ENCODE data around the gene UEVLD. TPM values are rescaled to one million over a fixed set of nuclear protein-coding genes. Genes with fewer than 3 reads are reported as not detected.
A peak's percentile ranks its signal among the peaks of the same experiment; 100 is the strongest.

UEVLD gene
- total RNA-seq, 1 experiment from 2014 or later = 15.9 TPM

DNA sequence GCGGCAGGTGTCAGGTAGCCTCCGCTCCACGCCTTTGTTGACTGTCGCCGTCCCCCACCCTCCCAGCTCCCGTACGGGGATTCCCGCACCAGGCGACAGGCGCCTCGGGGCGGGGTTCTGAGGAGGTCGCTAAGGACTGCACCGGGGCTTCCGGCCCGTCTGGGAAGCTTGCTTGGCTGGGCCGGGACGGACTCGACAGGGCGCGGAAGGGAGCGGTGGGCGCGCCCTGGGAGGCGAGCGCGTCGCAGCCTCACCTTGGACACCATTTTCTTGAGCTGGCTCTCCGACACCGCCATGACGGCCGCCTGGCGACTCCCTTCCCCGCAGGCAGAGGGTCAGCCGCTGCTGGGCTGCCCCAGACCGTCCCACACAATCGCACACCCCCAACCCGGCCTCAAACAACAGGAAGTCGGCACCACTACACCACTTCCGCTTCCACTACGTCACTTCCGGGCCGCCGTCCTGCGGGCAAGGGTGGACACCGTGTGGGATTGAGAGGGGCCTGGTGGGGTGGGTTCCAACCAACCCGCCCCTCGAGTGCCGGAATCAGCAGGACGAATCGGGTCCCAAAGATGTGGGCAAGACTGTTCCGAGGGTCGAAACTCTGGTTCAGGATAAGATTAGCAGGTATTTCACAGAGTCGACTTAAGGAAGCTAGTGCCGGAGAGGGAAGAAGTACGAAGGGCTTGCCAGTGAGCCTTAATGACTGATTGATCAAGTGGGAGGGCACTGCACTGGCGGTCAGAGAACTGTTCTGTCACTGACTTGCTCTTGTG, 61.8 kb downstream of the UEVLD start, which contains the start of gene TSG101:
TSG101 (minus strand) TSS at position 422 of the 776 bp plus-strand sequence; CDS start at position 296, 126 bp downstream.
- H3K27me3 Mint-ChIP-seq (ENCODE audit: insufficient read depth, unreplicated experiment) = no peaks in the 10 kb centered on the region
- H3K4me3 Mint-ChIP-seq (ENCODE audit: unreplicated experiment) = peak within 1 kb of the TSS; percentile 91
- CTCF ChIA-PET = interaction anchor here (1.1 to 2.2 kb wide), 5 partner anchors 13 to 412 kb away, joined by 3 to 11 read pairs (median 5); no protein-coding TSS in a partner anchor
- Histone ChIP-seq H3K9me3 (no peaks in the 10 kb centered on the region), H3K4me1 (no peaks in the 10 kb centered on the region), H3K27me3 (replicated peaks; ENCODE audit: control insufficient read depth, insufficient read depth, low read length) (no peaks in the 10 kb centered on the region), H3K36me3 (ENCODE audit: control insufficient read depth, insufficient read depth, low read length) (no peaks in the 10 kb centered on the region), H3K4me3 (ENCODE audit: low read depth, low read length) (peak within 1 kb of the TSS; percentile 60)
- no peaks in the 10 kb centered on the region for H3K4me1 Mint-ChIP-seq (ENCODE audit: low read depth, unreplicated experiment)
- no peaks in the 10 kb centered on the region for H3K9me3 Mint-ChIP-seq (ENCODE audit: unreplicated experiment)
- intact Hi-C loops (cut with micrococcal nuclease; ENCODE audit: unreplicated experiment) = loop anchor here (2.0 to 10.0 kb wide), 4 partner anchors 108 to 282 kb away; partner anchors contain the start of genes GTF2H1, HPS5, LDHA and SAA2
- DNase-seq = peak; percentile 96 to 97
- no TSS peak for BruUV-seq (replicated peaks)
- POLR2A ChIA-PET = interaction anchor here (0.5 to 2.2 kb wide), 17 partner anchors 9 to 214 kb away, joined by 3 to 28 read pairs (median 3); partner anchors contain the start of genes LDHA, SPTY2D1 and UEVLD
- peak within 1 kb of the TSS; percentile 96 for H3K27ac Mint-ChIP-seq (ENCODE audit: unreplicated experiment)
- peaks cover 16% of the 10 kb centered on the region for H3K36me3 Mint-ChIP-seq (ENCODE audit: insufficient read depth, unreplicated experiment)
- TF ChIP-seq, protein P1, sequence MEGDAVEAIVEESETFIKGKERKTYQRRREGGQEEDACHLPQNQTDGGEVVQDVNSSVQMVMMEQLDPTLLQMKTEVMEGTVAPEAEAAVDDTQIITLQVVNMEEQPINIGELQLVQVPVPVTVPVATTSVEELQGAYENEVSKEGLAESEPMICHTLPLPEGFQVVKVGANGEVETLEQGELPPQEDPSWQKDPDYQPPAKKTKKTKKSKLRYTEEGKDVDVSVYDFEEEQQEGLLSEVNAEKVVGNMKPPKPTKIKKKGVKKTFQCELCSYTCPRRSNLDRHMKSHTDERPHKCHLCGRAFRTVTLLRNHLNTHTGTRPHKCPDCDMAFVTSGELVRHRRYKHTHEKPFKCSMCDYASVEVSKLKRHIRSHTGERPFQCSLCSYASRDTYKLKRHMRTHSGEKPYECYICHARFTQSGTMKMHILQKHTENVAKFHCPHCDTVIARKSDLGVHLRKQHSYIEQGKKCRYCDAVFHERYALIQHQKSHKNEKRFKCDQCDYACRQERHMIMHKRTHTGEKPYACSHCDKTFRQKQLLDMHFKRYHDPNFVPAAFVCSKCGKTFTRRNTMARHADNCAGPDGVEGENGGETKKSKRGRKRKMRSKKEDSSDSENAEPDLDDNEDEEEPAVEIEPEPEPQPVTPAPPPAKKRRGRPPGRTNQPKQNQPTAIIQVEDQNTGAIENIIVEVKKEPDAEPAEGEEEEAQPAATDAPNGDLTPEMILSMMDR (IDR thresholded peaks at IDR 0.05; ENCODE audit: insufficient read depth in 1 of 2, low read depth in 1 of 2, low read length in 1 of 2, severe bottlenecking in 1 of 2, unreplicated experiment in 1 of 2) = no peak

DNA sequence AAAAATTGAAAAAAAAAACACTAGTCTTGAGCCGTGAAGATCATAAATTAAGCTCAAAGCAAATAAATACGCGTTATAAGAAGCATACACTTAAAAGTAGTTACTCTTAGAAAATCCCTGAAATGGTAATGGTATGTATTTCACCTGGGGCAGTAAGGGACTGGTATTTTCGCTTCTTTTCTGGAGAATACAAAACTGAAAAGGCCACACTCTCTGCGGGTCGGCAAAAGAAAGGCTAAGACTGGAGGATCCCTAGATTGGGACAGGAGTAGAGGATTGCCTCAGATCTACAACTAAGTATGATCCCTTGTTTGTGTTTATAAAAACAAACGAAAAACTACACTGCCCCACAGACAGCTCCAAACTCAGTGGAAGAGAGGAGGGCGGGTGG, 62.4 kb downstream of the UEVLD start:
- POLR2A ChIA-PET = interaction anchor here (0.6 to 2.2 kb wide), 14 partner anchors 10 to 213 kb away, joined by 3 to 28 read pairs (median 3); partner anchors contain the start of genes LDHA, SPTY2D1 and UEVLD
- Mint-ChIP-seq H3K4me1 (ENCODE audit: low read depth, unreplicated experiment) (no peaks in the 10 kb centered on the region), H3K27me3 (ENCODE audit: insufficient read depth, unreplicated experiment) (no peaks in the 10 kb centered on the region), H3K9me3 (ENCODE audit: unreplicated experiment) (no peaks in the 10 kb centered on the region), H3K36me3 (ENCODE audit: insufficient read depth, unreplicated experiment) (peaks cover 12% of the 10 kb centered on the region), H3K4me3 (ENCODE audit: unreplicated experiment) (peak overlapping the region; percentile 91), H3K27ac (ENCODE audit: unreplicated experiment) (peak overlapping the region; percentile 96)
- Histone ChIP-seq H3K9me3 (no peaks in the 10 kb centered on the region), H3K36me3 (ENCODE audit: control insufficient read depth, insufficient read depth, low read length) (no peaks in the 10 kb centered on the region), H3K4me3 (ENCODE audit: low read depth, low read length) (peak overlapping the region; percentile 60), H3K27me3 (replicated peaks; ENCODE audit: control insufficient read depth, insufficient read depth, low read length) (no peaks in the 10 kb centered on the region), H3K4me1 (no peaks in the 10 kb centered on the region)
- CTCF ChIA-PET = interaction anchor here (1.1 to 2.2 kb wide), 5 partner anchors 14 to 411 kb away, joined by 3 to 11 read pairs (median 5); no protein-coding TSS in a partner anchor
- TF ChIP-seq, protein P1 (IDR thresholded peaks at IDR 0.05; ENCODE audit: insufficient read depth in 1 of 2, low read depth in 1 of 2, low read length in 1 of 2, severe bottlenecking in 1 of 2, unreplicated experiment in 1 of 2) = no peak
- DNase-seq = no peak
- intact Hi-C loops (cut with micrococcal nuclease; ENCODE audit: unreplicated experiment) = loop anchor here (2.0 to 10.0 kb wide), 4 partner anchors 109 to 281 kb away; partner anchors contain the start of genes GTF2H1, HPS5, LDHA and SAA2
- no TSS peak for BruUV-seq (replicated peaks)

DNA sequence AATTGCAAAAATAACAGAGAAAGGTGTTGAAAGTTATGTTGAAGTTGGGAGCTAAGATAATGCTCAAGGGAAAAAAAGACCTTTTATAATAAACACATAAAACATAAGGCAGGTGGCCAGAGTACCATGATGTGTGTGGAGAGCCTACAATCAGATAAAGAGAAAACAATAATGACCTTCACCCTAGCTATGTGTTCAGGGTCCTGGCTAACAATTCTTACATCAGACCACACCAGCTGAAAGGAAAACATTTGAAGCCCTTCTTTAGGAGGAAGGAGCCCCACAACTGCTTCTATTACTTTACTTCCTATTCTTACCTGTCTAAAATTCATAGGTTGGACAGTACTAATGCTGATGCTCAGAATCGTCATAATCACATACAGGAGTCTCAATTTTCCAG, 64.3 kb downstream of the UEVLD start:
- Histone ChIP-seq H3K27me3 (replicated peaks; ENCODE audit: control insufficient read depth, insufficient read depth, low read length) (no peaks in the 10 kb centered on the region), H3K36me3 (ENCODE audit: control insufficient read depth, insufficient read depth, low read length) (no peaks in the 10 kb centered on the region), H3K4me3 (ENCODE audit: low read depth, low read length) (no peak overlapping the region), H3K4me1 (no peaks in the 10 kb centered on the region), H3K9me3 (no peaks in the 10 kb centered on the region)
- TF ChIP-seq, protein P1 (IDR thresholded peaks at IDR 0.05; ENCODE audit: insufficient read depth in 1 of 2, low read depth in 1 of 2, low read length in 1 of 2, severe bottlenecking in 1 of 2, unreplicated experiment in 1 of 2) = no peak
- TSS peak; percentile 8 for BruUV-seq (replicated peaks)
- peaks cover 11% of the 10 kb centered on the region for H3K36me3 Mint-ChIP-seq (ENCODE audit: insufficient read depth, unreplicated experiment)
- H3K4me3 Mint-ChIP-seq (ENCODE audit: unreplicated experiment) = no peak overlapping the region
- ChIA-PET POLR2A (no interaction called here), CTCF (no interaction called here)
- H3K27me3 Mint-ChIP-seq (ENCODE audit: insufficient read depth, unreplicated experiment) = no peaks in the 10 kb centered on the region
- intact Hi-C loops (cut with micrococcal nuclease; ENCODE audit: unreplicated experiment) = loop anchor here (10.0 kb wide), 1 partner anchor 279 kb away; the partner anchor contains the start of gene SAA2
- H3K9me3 Mint-ChIP-seq (ENCODE audit: unreplicated experiment) = no peaks in the 10 kb centered on the region
- no peak overlapping the region for H3K27ac Mint-ChIP-seq (ENCODE audit: unreplicated experiment)
- H3K4me1 Mint-ChIP-seq (ENCODE audit: low read depth, unreplicated experiment) = no peaks in the 10 kb centered on the region
- DNase-seq = no peak

Data from Caco-2 (cell line).